NT2/D1 (cell line): ENCODE results near the gene C9orf72.

ENCODE experiments used
- SUZ12 ChIP-seq: IDR thresholded peaks from 2 replicates; pipeline ENCODE4 v1.6.1; 2011; ENCODE audit not compliant: insufficient read length, insufficient read depth; ENCODE audit errors: extremely low read depth
- YY1 ChIP-seq: IDR thresholded peaks from 2 replicates; pipeline ENCODE4 v1.6.1; 2011; ENCODE audit not compliant: insufficient read length, insufficient read depth
- ZNF274 ChIP-seq: IDR thresholded peaks from 2 replicates; pipeline ENCODE4 v1.6.1; 2011; ENCODE audit warnings: mild to moderate bottlenecking, low read depth, low read length

DNA sequence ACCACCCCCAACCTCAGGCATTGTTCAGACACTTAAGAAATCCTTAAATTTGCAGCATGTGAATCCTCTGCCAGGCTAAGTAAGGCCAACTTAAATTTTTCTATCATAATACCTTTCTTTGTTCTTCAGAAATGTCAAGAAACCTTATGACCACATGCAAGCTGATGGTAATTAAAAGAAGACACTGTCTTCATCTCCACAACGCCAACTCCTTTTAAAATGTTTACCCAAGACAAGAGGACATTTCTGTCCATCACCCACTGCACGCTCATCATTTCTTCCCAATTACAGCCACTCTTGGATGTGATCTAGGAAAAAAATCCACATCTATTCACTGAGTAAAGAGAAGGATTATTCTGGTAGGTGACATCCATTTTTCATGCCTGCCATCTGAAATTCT lies 55.3 kb downstream of the C9orf72 start:
- TF ChIP-seq SUZ12 (no peak), ZNF274 (no peak), YY1 (no peak)
